ENCODE measurements around the gene EFCAB11.

Gene EFCAB11

DNA sequence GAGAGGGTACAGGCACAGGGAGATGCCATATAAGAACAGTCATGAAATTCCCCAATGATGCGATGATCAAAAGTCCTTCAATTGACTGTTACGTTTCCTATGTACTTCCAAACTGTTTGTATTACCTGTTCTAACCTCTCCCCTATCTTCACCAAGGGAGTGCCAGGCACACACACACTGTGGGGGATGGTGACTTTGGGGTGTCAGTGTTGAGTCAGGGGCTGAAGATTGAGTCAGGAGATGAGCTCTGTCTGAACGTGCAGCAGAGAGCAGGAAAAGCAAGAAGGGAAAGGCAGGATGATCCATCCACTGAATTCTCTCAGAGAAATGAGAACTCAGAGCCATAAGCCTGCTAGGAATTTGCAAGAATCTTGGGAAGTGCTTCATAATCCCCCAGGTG, 153.4 kb downstream of the EFCAB11 start:
- no peaks in the 10 kb centered on the region for H3K36me3 Mint-ChIP-seq
- no peaks in the 10 kb centered on the region for H3K27me3 Mint-ChIP-seq
- H3K9me3 Mint-ChIP-seq: no peaks in the 10 kb centered on the region
- no peaks in the 10 kb centered on the region for H3K4me1 Mint-ChIP-seq
- H3K27ac Mint-ChIP-seq: no peak overlapping the region
- no peak overlapping the region for H3K4me3 Mint-ChIP-seq

GRCh38 chr14:89798212-89798773, 156.2 kb downstream of the EFCAB11 start:
- H3K4me3 Mint-ChIP-seq: no peak overlapping the region
- no peaks in the 10 kb centered on the region for H3K9me3 Mint-ChIP-seq
- H3K27ac Mint-ChIP-seq: no peak overlapping the region
- H3K4me1 Mint-ChIP-seq: no peaks in the 10 kb centered on the region
- no peaks in the 10 kb centered on the region for H3K36me3 Mint-ChIP-seq
- no peaks in the 10 kb centered on the region for H3K27me3 Mint-ChIP-seq

DNA sequence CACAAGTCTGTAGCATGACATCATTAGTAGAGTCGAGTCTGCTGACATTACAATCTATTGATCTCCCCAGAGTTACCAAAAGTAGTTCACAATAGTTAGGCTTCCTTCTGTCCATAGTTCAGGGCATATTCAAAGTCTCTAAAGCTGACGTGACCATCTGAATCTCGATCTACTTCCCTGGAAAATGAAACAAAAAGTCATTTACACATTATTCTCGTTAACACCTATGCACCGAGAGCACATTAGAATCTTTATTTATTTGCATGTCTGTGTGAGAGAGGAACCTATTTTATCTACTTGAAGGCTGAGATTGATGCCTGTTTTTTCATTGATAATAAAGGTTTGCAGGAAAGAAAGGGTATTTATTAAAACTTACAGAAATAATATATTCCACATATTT, 157.4 kb downstream of the EFCAB11 start:
- Mint-ChIP-seq H3K36me3 (no peaks in the 10 kb centered on the region), H3K9me3 (no peaks in the 10 kb centered on the region), H3K27ac (no peak overlapping the region), H3K4me1 (no peaks in the 10 kb centered on the region), H3K4me3 (no peak overlapping the region), H3K27me3 (no peaks in the 10 kb centered on the region)

GRCh38 chr14:89794096-89794495, 160.4 kb downstream of the EFCAB11 start:
- no peaks in the 10 kb centered on the region for H3K27me3 Mint-ChIP-seq
- no peak overlapping the region for H3K27ac Mint-ChIP-seq
- H3K4me3 Mint-ChIP-seq: no peak overlapping the region
- H3K36me3 Mint-ChIP-seq: no peaks in the 10 kb centered on the region
- H3K9me3 Mint-ChIP-seq: no peaks in the 10 kb centered on the region
- no peaks in the 10 kb centered on the region for H3K4me1 Mint-ChIP-seq

DNA sequence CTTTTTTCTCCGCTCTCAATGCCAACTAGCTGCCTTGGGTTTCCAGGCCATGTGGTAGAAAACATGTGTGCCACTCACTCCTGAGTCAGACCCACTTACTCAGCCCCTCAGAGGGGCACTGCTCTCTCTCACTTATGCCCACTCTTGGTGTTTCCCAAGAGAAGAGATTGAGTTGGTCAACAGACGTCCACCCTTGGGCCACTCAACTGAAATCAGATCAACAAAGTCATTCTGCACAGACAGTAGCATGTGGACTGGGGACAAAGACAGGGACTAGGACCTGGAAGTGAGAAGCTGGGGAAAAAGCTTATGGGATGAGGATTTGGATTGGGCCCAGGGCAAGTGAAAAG, 161.2 kb downstream of the EFCAB11 start:
- H3K4me3 Mint-ChIP-seq: no peak overlapping the region
- no peaks in the 10 kb centered on the region for H3K4me1 Mint-ChIP-seq
- H3K27ac Mint-ChIP-seq: no peak overlapping the region
- no peaks in the 10 kb centered on the region for H3K27me3 Mint-ChIP-seq
- no peaks in the 10 kb centered on the region for H3K36me3 Mint-ChIP-seq
- no peaks in the 10 kb centered on the region for H3K9me3 Mint-ChIP-seq

GRCh38 chr14:89792489-89793366, 161.8 kb downstream of the EFCAB11 start:
- no peaks in the 10 kb centered on the region for H3K36me3 Mint-ChIP-seq
- no peaks in the 10 kb centered on the region for H3K4me1 Mint-ChIP-seq
- H3K27ac Mint-ChIP-seq: no peak overlapping the region
- no peaks in the 10 kb centered on the region for H3K27me3 Mint-ChIP-seq
- H3K4me3 Mint-ChIP-seq: no peak overlapping the region
- no peaks in the 10 kb centered on the region for H3K9me3 Mint-ChIP-seq

- Mint-ChIP-seq H3K36me3 (no peaks in the 10 kb centered on the region), H3K4me1 (no peaks in the 10 kb centered on the region), H3K9me3 (no peaks in the 10 kb centered on the region), H3K27me3 (no peaks in the 10 kb centered on the region), H3K27ac (no peak overlapping the region), H3K4me3 (no peak overlapping the region)
These were observed 167.0 kb downstream of the EFCAB11 start for GRCh38 chr14:89787525-89787924.

GRCh38 chr14:89781046-89781445, 173.5 kb downstream of the EFCAB11 start:
- H3K4me3 Mint-ChIP-seq: no peak overlapping the region
- no peak overlapping the region for H3K27ac Mint-ChIP-seq

GRCh38 chr14:89779707-89780106, 174.8 kb downstream of the EFCAB11 start:
- H3K4me3 Mint-ChIP-seq: no peak overlapping the region
- no peaks in the 10 kb centered on the region for H3K27me3 Mint-ChIP-seq
- H3K27ac Mint-ChIP-seq: no peak overlapping the region
- H3K36me3 Mint-ChIP-seq: no peaks in the 10 kb centered on the region
- no peaks in the 10 kb centered on the region for H3K9me3 Mint-ChIP-seq
- H3K4me1 Mint-ChIP-seq: no peaks in the 10 kb centered on the region

More at GRCh38 chr14:89781046-89781445, 173.5 kb downstream of the EFCAB11 start:
- no peaks in the 10 kb centered on the region for H3K4me1 Mint-ChIP-seq
- no peaks in the 10 kb centered on the region for H3K27me3 Mint-ChIP-seq
- no peaks in the 10 kb centered on the region for H3K9me3 Mint-ChIP-seq
- H3K36me3 Mint-ChIP-seq: no peaks in the 10 kb centered on the region

DNA sequence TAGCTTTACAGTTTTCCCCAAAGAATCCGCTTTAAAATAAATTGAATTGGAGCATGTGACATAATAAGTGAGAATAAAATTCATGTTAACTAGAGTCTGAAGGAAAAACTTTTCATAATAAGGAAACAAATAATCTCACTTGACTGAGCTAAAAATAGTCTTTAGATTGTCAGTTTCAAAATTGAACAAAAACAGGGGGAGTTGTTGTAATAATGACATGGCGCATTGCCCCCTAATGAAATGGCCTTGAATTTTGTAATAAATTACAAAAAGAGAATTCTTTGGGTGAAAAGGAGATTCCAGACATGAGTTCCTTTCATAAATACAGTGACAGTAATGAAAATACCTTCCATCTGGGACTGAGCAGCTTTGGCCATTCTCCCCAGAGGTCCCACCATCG, 178.6 kb downstream of the EFCAB11 start:
- H3K36me3 Mint-ChIP-seq: no peaks in the 10 kb centered on the region
- no peaks in the 10 kb centered on the region for H3K27me3 Mint-ChIP-seq
- H3K27ac Mint-ChIP-seq: no peak overlapping the region
- peaks cover 24% of the 10 kb centered on the region for H3K4me1 Mint-ChIP-seq
- H3K4me3 Mint-ChIP-seq: no peak overlapping the region
- no peaks in the 10 kb centered on the region for H3K9me3 Mint-ChIP-seq

DNA sequence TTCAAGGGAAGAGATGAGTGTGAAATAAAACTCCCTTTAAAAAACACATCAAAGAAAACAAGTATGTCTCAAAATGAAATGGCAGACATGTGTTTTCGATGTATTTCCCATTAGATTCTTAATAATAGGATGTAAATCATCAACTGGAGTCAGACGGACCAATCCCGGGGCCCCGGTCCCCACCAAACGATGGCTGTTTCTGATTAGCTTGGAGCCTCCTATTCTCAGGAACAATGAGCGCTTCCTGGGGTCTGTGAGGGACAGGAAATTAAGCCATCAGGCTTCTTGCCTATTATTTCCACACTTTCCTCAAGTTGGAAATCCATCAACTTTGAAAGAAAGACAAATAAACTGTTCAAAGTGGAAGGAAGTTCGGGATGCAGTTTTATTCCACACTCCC, 179.4 kb downstream of the EFCAB11 start:
- Mint-ChIP-seq H3K27ac (no peak overlapping the region), H3K36me3 (no peaks in the 10 kb centered on the region), H3K27me3 (no peaks in the 10 kb centered on the region), H3K4me1 (peaks cover 24% of the 10 kb centered on the region), H3K9me3 (no peaks in the 10 kb centered on the region), H3K4me3 (no peak overlapping the region)

- no peaks in the 10 kb centered on the region for H3K27me3 Mint-ChIP-seq
- peak overlapping the region; percentile 66 for H3K4me3 Mint-ChIP-seq
- no peak overlapping the region for H3K27ac Mint-ChIP-seq
- H3K36me3 Mint-ChIP-seq: no peaks in the 10 kb centered on the region
- no peaks in the 10 kb centered on the region for H3K9me3 Mint-ChIP-seq
- H3K4me1 Mint-ChIP-seq: peaks cover 24% of the 10 kb centered on the region
These were observed 180.8 kb downstream of the EFCAB11 start for GRCh38 chr14:89773644-89774316.

DNA sequence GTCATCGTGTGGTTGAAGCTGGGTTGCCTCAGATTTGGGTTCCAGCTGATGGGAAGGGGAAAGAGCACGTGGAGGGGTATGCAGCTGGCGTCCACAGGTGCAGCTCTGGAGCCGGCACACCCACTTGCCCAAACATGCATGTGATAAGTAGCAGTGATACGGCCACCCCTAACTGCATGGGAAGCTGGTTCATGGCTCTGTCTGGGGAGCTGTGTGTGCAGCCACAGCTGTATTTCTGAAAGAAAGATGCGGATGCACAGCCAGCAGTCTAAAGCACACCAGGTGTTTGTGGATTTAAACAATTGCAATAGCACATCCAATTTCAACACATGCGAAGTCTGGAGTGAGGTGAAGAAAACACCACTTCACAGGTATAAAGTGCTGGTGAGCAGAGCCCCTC, 181.4 kb downstream of the EFCAB11 start:
- peak overlapping the region; percentile 66 for H3K4me3 Mint-ChIP-seq
- H3K36me3 Mint-ChIP-seq: no peaks in the 10 kb centered on the region
- peaks cover 24% of the 10 kb centered on the region for H3K4me1 Mint-ChIP-seq
- H3K27ac Mint-ChIP-seq: peak overlapping the region; percentile 84
- H3K9me3 Mint-ChIP-seq: no peaks in the 10 kb centered on the region
- H3K27me3 Mint-ChIP-seq: no peaks in the 10 kb centered on the region

DNA sequence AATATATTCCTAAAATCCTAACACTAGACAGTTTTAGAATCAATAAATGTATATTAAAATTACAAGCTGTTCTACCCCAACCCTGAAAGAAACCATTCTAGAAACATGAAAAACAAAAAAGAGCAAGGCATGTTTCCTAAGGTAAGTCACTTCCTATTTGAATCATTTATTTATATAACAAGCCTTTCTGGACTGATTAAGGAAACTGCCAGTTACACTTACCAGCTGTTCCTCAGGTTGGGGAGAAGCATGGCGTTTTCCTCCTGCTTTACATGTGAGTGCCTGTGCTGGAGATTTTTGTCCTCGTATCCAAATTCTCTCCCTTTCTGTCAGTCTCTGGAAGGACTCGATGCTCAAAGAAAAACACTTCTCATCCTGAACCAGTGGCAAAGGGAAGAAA, 183.3 kb downstream of the EFCAB11 start:
- Mint-ChIP-seq H3K4me1 (peaks cover 41% of the 10 kb centered on the region), H3K36me3 (no peaks in the 10 kb centered on the region), H3K4me3 (no peak overlapping the region), H3K27ac (no peak overlapping the region), H3K27me3 (no peaks in the 10 kb centered on the region), H3K9me3 (no peaks in the 10 kb centered on the region)

- H3K27me3 Mint-ChIP-seq: no peaks in the 10 kb centered on the region
- H3K9me3 Mint-ChIP-seq: no peaks in the 10 kb centered on the region
- no peaks in the 10 kb centered on the region for H3K36me3 Mint-ChIP-seq
- peak overlapping the region; percentile 87 for H3K27ac Mint-ChIP-seq
- peaks cover 42% of the 10 kb centered on the region for H3K4me1 Mint-ChIP-seq
- H3K4me3 Mint-ChIP-seq: peak overlapping the region; percentile 59
These were observed 186.7 kb downstream of the EFCAB11 start for GRCh38 chr14:89767861-89768268.

- peaks cover 37% of the 10 kb centered on the region for H3K4me1 Mint-ChIP-seq
These were observed 187.4 kb downstream of the EFCAB11 start for GRCh38 chr14:89767131-89767530.

More at GRCh38 chr14:89767131-89767530, 187.4 kb downstream of the EFCAB11 start:
- peak overlapping the region; percentile 59 for H3K4me3 Mint-ChIP-seq
- peak overlapping the region; percentile 87 for H3K27ac Mint-ChIP-seq
- H3K27me3 Mint-ChIP-seq: no peaks in the 10 kb centered on the region
- H3K9me3 Mint-ChIP-seq: no peaks in the 10 kb centered on the region
- no peaks in the 10 kb centered on the region for H3K36me3 Mint-ChIP-seq
